Large intestine (tissue), 3 donors: ENCODE measurements around the gene NTHL1. TPM values are rescaled to one million over a fixed set of nuclear protein-coding genes. Genes with fewer than 3 reads are reported as not detected.

ENCODE experiments used
- DNase-seq, 2 donors: peaks; one replicate each; pipeline versions ENCODE4 v3.0.0 to v3.0.0-alpha.2; 2013
- H3K27ac ChIP-seq: one replicate; pipeline ENCODE4 v1.5.1; 2013; ENCODE audit warnings: low read length
- H3K27me3 ChIP-seq: 2 replicates; pipeline ENCODE4 v1.6.1; 2013; ENCODE audit warnings: low read length; ENCODE audit not compliant: control insufficient read depth, insufficient read depth
- H3K36me3 ChIP-seq: 2 replicates; pipeline ENCODE4 v1.6.1; 2013; ENCODE audit warnings: low read length; ENCODE audit not compliant: control insufficient read depth, insufficient read depth
- H3K4me1 ChIP-seq: one replicate; pipeline ENCODE4 v1.6.1; 2013; ENCODE audit warnings: low read length; ENCODE audit not compliant: control insufficient read depth, insufficient read depth
- H3K4me3 ChIP-seq: one replicate; pipeline ENCODE4 v1.5.1; 2013; ENCODE audit warnings: low read length
- H3K9me3 ChIP-seq: one replicate; pipeline ENCODE4 v1.6.1; 2013; ENCODE audit warnings: mild to moderate bottlenecking, low read depth, low read length, moderate library complexity; ENCODE audit not compliant: control insufficient read depth
- WGBS: methylation state at CpG from one replicate; pipeline ENCODE4 v1.1.5; 2013; ENCODE audit warnings: low lambda C conversion rate; ENCODE audit not compliant: insufficient coverage; 5-methylcytosine and 5-hydroxymethylcytosine counted together
- polyA plus RNA-seq: library from polyadenylated mRNA; unstranded; fragments of 120-200 nt; gene quantifications from one replicate; pipeline ENCODE4 v1.2.1, GENCODE V29; 2013

Gene NTHL1
- polyA plus RNA-seq, 1 donor: 15.6 TPM

DNA sequence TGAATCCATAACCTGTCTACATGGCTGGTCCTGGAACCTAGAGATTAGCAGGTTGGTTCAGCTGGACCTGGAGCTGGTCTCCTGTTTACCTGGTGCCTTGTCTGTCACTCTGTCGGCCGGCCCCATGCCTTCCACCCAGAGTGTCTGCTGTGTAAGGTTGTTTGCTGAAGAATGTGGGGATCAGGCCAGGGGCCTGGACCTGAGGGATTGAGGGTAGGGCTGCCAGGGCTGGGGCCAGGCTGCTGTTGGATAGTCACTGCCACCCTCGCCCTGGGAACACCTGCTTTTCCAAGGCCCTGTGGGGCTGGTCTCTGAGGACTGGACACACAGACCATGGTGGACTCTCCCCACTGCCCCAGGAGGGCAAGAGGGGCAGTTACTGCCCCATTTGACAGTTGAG lies 19.5 kb downstream of the NTHL1 start:
- Histone ChIP-seq H3K27me3 (peaks cover 21% of the 10 kb centered on the region), H3K36me3 (peaks cover 9% of the 10 kb centered on the region), H3K9me3 (no peaks in the 10 kb centered on the region), H3K4me3 (peak overlapping the region; percentile 42), H3K4me1 (peaks cover 20% of the 10 kb centered on the region), H3K27ac (no peak overlapping the region)
- no CpG with 5 or more reads among the region's 3 CpGs for WGBS
- DNase-seq: no peak

DNA sequence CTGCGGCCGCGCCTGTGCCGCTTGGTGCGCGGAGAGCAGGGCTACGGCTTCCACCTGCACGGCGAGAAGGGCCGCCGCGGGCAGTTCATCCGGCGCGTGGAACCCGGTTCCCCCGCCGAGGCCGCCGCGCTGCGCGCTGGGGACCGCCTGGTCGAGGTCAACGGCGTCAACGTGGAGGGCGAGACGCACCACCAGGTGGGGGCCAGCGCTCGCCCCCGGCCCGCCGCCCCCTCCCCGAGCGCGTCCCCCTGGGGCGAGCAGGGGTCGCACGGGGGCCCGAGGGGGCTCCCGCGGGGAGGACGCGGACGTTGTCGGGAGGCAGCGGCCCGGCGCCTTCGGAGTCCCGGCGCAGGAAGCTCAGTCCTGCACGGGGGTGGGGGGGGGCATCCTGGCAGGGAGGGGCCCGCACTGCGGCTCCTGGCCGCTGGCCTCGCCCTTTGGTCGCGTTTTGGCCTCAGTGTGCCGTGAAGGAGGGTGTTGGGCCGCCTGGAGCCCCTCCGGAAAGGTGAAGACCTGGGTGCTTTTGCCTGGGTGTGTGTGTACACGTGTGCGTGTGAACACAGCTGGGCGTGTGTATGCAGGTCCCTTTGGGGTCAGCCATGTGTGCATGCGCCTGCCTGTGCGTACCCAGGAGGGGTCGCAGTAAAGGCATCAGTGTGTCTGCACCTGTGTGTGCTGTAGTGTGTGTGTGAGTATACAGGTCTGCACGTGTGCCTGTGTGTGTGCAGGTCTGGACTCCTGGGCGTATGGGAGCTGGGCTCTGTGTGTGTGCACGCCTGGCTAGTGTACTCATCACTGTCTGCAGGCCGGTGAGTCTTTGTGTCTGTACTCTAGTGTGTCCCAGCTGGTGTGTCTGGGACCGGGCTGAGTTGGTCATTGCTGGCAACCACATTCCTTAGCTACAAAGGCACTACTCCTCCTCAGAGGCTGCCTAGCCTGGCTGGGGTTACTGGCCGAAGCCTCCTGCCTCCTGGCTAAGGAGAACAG lies 20.3 kb downstream of the NTHL1 start:
- Histone ChIP-seq H3K27ac (no peak overlapping the region), H3K9me3 (no peaks in the 10 kb centered on the region), H3K4me3 (peak overlapping the region; percentile 42), H3K4me1 (peaks cover 22% of the 10 kb centered on the region), H3K27me3 (peaks cover 21% of the 10 kb centered on the region), H3K36me3 (peaks cover 9% of the 10 kb centered on the region)
- 0% methylated on average over 1 of the region's 76 CpGs for WGBS
- DNase-seq: no peak

DNA sequence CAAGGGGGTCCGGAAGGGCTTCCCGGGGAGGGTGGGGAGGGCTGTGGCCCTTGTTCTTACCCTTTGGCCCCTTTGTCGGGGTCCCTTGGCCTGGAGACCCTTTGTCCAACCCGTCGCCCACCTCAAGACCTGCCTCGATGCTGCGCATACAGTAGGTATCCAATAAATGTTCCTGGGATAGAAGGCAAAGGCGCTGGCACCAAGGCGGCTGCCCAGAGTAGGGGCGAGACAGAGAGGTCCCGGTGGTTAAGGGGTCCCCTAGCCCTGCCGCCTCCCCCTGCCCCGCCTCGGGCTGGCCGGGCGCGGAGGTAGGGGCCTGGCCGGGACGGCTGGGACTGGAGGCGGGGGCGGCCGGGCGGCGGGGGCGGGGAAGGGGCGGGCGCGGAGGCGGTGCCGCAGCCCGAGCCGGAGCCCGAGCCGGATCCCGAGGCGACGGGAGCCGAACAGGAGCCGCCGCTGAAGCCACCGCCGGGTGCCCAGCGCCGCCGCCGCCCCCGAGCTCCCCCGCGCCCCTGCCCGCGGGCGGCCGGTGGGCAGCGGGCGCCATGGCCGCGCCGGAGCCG lies 21.1 kb downstream of the NTHL1 start, which contains the start of gene NHERF2:
TSS of gene NHERF2 (plus strand) at position 442 of the 563 bp plus-strand sequence. CDS start at position 546, 104 bp downstream.
- Histone ChIP-seq H3K9me3 (no peaks in the 10 kb centered on the region), H3K36me3 (peaks cover 6% of the 10 kb centered on the region), H3K27me3 (peaks cover 23% of the 10 kb centered on the region), H3K4me3 (peak within 1 kb of the TSS; percentile 42), H3K4me1 (peaks cover 22% of the 10 kb centered on the region), H3K27ac (no peak within 1 kb of the TSS)
- DNase-seq: no peak
- WGBS: no CpG with 5 or more reads among the region's 59 CpGs

DNA sequence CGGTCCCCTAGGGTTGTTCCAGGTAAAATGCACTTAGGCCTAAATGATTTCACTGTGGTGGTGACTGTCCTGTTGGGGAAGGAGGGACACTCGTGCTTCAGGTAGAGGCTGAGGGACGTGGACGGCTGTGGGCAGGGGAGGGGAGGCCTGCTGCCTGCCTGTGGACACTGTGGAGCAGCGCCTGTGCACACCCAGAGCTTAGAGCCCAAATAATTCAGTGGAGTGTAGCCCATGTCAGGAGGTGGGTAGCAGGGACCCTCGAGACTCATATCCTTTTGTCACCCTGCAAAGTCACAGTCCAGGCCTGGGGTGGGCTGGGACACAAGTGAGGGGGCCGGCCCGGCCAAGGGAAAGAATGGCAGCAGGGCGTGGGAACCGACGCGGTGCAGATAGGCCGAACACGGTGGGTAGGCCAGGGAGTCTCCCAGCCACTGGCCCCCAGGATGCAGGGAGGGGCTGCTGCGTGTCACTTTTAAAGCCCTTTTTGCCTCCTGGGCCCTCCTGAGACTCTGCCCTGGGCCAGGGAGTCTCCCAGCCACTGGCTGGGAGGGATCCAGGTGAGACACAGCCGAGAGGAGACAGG lies 21.7 kb downstream of the NTHL1 start:
- H3K27me3 ChIP-seq: peaks cover 28% of the 10 kb centered on the region
- no peaks in the 10 kb centered on the region for H3K9me3 ChIP-seq
- peaks cover 4% of the 10 kb centered on the region for H3K36me3 ChIP-seq
- peak overlapping the region; percentile 30 for H3K4me3 ChIP-seq
- no CpG with 5 or more reads among the region's 16 CpGs for WGBS
- no peak for DNase-seq
- peaks cover 22% of the 10 kb centered on the region for H3K4me1 ChIP-seq
- H3K27ac ChIP-seq: no peak overlapping the region

DNA sequence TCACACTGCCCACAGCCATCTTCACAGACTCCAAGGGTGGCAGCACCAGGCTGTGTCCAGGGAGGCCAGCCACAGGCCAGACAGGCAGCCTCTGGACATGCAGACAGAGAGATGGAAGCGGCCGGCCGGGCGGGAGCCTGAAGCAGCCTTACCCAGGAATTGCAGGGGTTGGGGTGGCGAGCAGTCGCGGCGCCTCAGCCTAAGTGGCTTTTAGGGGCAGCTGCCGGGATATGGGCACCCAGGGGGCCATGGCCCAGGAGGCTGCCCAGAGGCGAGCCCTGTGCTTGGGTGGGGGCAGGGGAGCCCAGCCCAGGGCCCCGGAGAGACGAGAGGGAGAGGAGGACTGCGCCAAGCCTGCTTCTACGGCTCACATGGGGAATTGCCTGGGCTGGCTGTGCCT lies 22.4 kb downstream of the NTHL1 start:
- H3K4me1 ChIP-seq: peaks cover 29% of the 10 kb centered on the region
- peaks cover under 1% of the 10 kb centered on the region for H3K9me3 ChIP-seq
- no peak overlapping the region for H3K4me3 ChIP-seq
- no peak for DNase-seq
- H3K27me3 ChIP-seq: peaks cover 35% of the 10 kb centered on the region
- WGBS: no CpG with 5 or more reads among the region's 14 CpGs
- H3K36me3 ChIP-seq: peaks cover 4% of the 10 kb centered on the region
- H3K27ac ChIP-seq: no peak overlapping the region

DNA sequence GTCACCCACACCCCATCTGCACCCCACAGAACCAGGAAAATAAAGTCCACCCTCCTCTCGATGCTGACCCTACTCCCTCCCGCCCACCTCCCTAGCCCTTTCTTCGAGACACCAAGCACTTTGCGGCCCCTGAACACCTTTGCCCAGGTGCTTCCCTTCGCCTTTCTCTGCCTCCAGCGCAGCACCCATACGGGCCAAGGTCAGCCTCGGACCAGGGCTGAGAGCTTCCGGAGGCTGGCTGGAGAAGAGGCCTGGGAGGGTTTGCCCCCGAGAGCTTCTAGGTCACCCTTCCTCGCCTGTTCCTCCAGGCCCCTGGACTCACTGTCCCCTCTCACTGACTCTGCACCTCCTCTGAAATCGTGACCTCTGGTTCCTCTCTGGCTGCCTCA lies 23.6 kb downstream of the NTHL1 start:
- no peak for DNase-seq
- no peaks in the 10 kb centered on the region for H3K36me3 ChIP-seq
- H3K9me3 ChIP-seq: peaks cover 4% of the 10 kb centered on the region
- no peak overlapping the region for H3K4me3 ChIP-seq
- H3K27ac ChIP-seq: peak overlapping the region; percentile 66
- 80% methylated on average over 1 of the region's 12 CpGs for WGBS
- peaks cover 45% of the 10 kb centered on the region for H3K27me3 ChIP-seq
- peaks cover 34% of the 10 kb centered on the region for H3K4me1 ChIP-seq

DNA sequence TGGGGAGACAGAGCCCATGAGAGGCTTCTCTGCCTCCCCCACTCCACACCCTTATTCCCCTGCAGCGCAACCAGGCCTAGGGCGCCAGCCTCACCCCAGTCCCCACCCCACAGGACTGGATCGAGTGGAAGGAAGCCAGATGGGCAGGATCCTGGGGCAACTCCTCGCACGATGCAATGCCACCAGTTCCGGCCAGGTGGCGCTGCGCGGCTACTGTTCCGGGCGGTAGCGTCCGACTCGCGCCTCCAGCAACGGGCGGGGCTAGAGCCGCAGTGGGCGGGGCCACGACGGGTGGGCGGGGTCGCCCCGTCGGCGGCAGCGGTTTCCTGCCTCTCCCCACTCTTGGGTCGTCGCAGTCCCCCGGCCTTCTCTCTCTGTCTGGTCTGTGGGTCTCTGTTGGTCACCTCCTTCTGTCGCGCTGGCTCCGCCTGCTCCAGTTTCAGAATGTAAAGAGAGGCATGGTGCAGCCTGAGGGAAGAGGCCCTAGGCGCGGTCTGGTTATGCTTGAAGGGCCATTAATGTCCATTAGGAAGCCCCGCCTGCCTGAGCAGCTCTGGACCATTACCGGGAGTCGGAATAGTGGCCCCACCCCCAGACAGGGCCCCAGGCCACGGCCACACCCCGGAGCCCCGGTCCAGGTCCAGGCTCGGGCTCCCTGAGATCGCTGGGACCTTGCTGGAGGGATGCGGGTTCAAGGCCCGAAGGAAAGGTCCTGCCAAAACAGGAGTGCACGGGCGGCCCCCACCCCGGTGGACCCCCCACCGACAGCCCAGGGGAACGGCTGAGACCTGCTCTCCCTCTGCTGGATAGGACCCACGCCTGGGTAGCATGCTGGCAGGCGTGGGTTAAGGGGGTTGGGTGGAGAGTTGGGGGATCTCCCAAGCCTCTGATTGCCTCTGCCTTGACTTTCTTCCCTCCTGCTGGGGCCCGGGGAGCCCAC lies 24.3 kb downstream of the NTHL1 start:
- Histone ChIP-seq H3K27me3 (peaks cover 45% of the 10 kb centered on the region), H3K4me1 (peaks cover 34% of the 10 kb centered on the region)

DNA sequence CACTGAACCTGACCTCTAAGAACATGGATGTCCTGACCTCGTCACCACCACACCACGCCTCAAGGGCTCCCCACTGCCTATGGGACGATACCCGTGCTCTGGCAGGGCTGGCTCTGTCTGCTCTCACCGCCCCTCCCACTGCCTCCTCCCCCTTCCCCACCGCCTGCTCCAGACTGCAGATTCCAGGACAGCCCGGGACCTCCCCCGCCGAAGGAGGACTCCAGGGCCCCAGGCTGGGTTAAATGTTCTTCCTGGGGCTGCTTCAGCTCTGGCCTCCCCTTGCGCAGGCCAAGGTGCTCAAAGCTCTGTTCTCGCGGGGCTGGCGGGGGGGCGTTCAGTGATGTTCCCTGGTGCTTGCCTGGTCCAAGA lies 24.9 kb downstream of the NTHL1 start:
- H3K36me3 ChIP-seq: no peaks in the 10 kb centered on the region
- peaks cover 4% of the 10 kb centered on the region for H3K9me3 ChIP-seq
- H3K27me3 ChIP-seq: peaks cover 39% of the 10 kb centered on the region
- peaks cover 34% of the 10 kb centered on the region for H3K4me1 ChIP-seq
- no CpG with 5 or more reads among the region's 14 CpGs for WGBS
- DNase-seq: peak in 1 of 2 donors; percentile 38
- H3K27ac ChIP-seq: peak overlapping the region; percentile 21
- H3K4me3 ChIP-seq: peak overlapping the region; percentile 25

More for the DNA sequence above, 24.3 kb downstream of the NTHL1 start:
- Histone ChIP-seq H3K4me3 (peak overlapping the region; percentile 25), H3K27ac (peak overlapping the region; percentile 66), H3K36me3 (no peaks in the 10 kb centered on the region), H3K9me3 (peaks cover 4% of the 10 kb centered on the region)
- no CpG with 5 or more reads among the region's 53 CpGs for WGBS
- peak; percentile 89 for DNase-seq

DNA sequence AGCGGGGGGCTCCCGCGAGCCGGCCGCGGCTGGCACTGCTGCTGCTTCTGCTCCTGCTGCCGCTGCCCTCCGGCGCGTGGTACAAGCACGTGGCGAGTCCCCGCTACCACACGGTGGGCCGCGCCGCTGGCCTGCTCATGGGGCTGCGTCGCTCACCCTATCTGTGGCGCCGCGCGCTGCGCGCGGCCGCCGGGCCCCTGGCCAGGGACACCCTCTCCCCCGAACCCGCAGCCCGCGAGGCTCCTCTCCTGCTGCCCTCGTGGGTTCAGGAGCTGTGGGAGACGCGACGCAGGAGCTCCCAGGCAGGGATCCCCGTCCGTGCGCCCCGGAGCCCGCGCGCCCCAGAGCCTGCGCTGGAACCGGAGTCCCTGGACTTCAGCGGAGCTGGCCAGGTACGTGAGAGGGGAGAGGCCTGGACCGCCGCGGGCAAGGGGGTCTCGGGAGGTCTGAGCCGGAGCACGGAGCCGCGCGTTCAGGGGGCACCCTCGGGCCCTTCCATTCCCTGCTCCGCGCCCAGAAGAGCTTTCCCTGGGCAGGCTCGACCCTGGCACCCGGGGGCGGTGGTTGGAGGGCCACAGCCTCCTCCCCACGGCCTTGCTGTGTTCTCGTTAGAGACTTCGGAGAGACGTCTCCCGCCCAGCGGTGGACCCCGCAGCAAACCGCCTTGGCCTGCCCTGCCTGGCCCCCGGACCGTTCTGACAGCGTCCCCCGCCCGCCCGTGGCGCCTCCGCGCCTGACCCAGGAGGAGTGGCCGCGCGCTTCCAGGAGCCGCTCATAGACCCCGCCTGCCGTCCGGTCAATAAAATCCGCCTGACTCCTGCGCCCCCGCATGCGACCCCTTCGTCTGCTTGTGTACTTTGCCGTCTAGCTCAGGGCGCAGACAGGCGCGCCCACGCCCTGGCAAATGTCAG lies 27.5 kb downstream of the NTHL1 start:
- peak overlapping the region; percentile 24 for H3K4me3 ChIP-seq
- H3K4me1 ChIP-seq: peaks cover 36% of the 10 kb centered on the region
- H3K27ac ChIP-seq: no peak overlapping the region
- H3K36me3 ChIP-seq: no peaks in the 10 kb centered on the region
- H3K9me3 ChIP-seq: peaks cover 4% of the 10 kb centered on the region
- peak in 1 of 2 donors; percentile 42 for DNase-seq
- no CpG with 5 or more reads among the region's 96 CpGs for whole genome bisulfite sequencing
- peaks cover 28% of the 10 kb centered on the region for H3K27me3 ChIP-seq
